Measurements from ENCODE around the gene LARP4.
"Not testable (repeated sequence)": the region's sequence is repeated elsewhere in the genome, so short reads cannot be mapped to it uniquely, and the experiment has no call there.

The LARP4 gene

DNA sequence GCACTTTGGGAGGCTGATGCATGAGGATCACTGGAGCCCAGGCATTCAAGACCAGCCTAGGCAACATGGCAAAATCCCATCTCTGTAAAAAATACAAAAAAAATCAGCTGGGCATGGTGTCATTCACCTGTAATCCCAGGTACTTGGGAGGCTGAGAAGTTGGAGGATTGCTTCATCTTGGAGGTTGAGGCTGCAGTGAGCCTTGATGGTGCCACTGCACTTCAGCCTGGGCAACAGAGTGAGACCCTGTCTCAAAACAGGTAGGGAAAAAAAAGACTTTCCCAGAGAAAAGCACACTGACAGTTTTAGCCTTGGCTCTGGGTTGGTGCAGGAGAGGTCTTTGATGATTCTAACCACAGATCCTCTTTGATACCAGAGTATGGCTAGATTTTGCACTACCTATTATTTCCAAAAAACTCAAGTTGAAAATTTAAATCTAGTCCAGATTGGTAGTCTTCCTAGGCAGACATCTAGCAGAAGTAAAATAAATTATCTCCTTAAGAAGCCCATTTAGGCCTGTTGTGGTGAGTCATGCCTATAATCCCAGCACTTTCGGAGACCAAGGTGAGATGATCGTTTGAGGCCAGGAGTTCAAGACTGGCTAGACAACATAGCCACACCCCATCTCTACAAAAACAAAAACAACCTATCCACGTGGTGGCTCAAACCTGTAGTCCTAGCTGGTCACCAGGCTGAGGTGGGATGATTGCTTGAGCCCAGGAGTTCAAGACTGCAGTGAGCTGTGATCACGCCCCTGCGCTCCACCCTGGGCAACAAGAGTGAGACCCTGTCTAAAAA lies 18.6 kb downstream of the LARP4 start:
- Histone ChIP-seq H3K36me3 (ENCODE audit: insufficient read depth, low read length) (peaks cover 18% of the 10 kb centered on the region), H3K4me3 (ENCODE audit: low read depth in 1 of 2, low read length in 2 of 2) (no peak overlapping the region), H2AFZ (ENCODE audit: low read depth, low read length) (no peak overlapping the region), H3K79me2 (ENCODE audit: insufficient read depth, low read length) (peaks cover 97% of the 10 kb centered on the region), H4K20me1 (ENCODE audit: insufficient read depth, low read length) (peaks cover 42% of the 10 kb centered on the region; the same call in 1 of the 2 replicates), H3K9me3 (ENCODE audit: insufficient read depth, low read length, severe bottlenecking) (no peaks in the 10 kb centered on the region), H3K9ac (ENCODE audit: low read depth, low read length) (no peak overlapping the region), H3K27ac (ENCODE audit: low read length) (no peak overlapping the region), H3K4me2 (ENCODE audit: insufficient read depth, low read length) (no peak overlapping the region), H3K4me1 (ENCODE audit: insufficient read depth, low read length) (no peaks in the 10 kb centered on the region), H3K27me3 (ENCODE audit: insufficient read depth, low read length, poor library complexity) (no peaks in the 10 kb centered on the region)
- DNase-seq (no peak), ATAC-seq (ENCODE audit: insufficient read depth, low read depth) (peak; percentile 52; the same call in 1 of the 3 replicates)
- TF ChIP-seq, protein P1, sequence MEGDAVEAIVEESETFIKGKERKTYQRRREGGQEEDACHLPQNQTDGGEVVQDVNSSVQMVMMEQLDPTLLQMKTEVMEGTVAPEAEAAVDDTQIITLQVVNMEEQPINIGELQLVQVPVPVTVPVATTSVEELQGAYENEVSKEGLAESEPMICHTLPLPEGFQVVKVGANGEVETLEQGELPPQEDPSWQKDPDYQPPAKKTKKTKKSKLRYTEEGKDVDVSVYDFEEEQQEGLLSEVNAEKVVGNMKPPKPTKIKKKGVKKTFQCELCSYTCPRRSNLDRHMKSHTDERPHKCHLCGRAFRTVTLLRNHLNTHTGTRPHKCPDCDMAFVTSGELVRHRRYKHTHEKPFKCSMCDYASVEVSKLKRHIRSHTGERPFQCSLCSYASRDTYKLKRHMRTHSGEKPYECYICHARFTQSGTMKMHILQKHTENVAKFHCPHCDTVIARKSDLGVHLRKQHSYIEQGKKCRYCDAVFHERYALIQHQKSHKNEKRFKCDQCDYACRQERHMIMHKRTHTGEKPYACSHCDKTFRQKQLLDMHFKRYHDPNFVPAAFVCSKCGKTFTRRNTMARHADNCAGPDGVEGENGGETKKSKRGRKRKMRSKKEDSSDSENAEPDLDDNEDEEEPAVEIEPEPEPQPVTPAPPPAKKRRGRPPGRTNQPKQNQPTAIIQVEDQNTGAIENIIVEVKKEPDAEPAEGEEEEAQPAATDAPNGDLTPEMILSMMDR (IDR thresholded peaks at IDR 0.05; ENCODE audit: borderline replicate concordance, extremely low read depth, low read length, poor library complexity, severe bottlenecking), result no peak
- TF ChIP-seq EZH2 (IDR thresholded peaks at IDR 0.05; ENCODE audit: borderline replicate concordance, low read depth, low read length, severe bottlenecking), result no peak

DNA sequence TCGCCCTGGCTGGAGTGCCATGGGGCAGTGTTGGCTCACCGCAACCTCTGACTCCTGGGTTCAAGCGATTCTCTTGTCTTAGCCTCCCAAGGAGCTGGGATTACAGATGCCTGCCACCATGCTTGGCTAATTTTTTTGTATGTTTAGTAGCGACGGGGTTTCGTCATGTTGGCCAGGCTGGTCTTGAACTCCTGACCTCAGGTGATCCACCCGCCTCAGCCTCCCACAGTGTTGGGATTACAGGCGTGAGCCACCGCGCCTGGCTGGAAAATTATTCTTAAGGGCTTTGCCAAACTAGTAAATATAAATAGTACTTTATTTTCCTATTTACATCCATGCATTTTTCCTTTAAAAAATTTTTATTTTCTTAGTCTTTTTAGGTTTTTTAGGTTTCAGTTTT lies 22.2 kb downstream of the LARP4 start:
- DNase-seq; H2AFZ ChIP-seq (ENCODE audit: low read depth, low read length); H3K4me1 ChIP-seq (ENCODE audit: insufficient read depth, low read length); H3K9ac ChIP-seq (ENCODE audit: low read depth, low read length); H3K27me3 ChIP-seq (ENCODE audit: insufficient read depth, low read length, poor library complexity); ATAC-seq (ENCODE audit: insufficient read depth, low read depth); H3K27ac ChIP-seq (ENCODE audit: low read length); H3K9me3 ChIP-seq (ENCODE audit: insufficient read depth, low read length, severe bottlenecking); H3K4me3 ChIP-seq (ENCODE audit: low read depth in 1 of 2, low read length in 2 of 2); H3K4me2 ChIP-seq (ENCODE audit: insufficient read depth, low read length): not testable (repeated sequence)
- H3K79me2 ChIP-seq (ENCODE audit: insufficient read depth, low read length), result peaks cover 96% of the 10 kb centered on the region
- H3K36me3 ChIP-seq (ENCODE audit: insufficient read depth, low read length), result peaks cover 19% of the 10 kb centered on the region
- H4K20me1 ChIP-seq (ENCODE audit: insufficient read depth, low read length), result peaks cover 43% of the 10 kb centered on the region

DNA sequence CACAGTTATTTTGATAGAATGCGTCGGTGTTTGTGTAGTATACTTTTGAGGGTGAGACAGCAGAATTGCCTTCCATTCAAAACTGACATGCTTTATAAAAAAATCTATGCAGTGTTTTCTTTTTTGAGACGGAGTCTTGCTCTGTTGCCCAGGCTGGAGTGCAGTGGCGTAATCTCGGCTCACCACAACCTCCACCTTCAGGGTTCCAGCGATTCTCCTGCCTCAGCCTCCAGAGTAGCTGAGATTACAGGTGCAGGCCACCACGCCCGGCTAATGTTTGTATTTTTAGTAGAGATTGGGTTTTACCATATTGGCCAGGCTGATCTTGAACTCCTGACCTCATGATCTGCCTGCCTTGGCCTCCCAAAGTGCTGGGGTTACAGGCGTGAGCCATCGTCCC lies 22.7 kb downstream of the LARP4 start:
- not testable (repeated sequence) for ATAC-seq (ENCODE audit: insufficient read depth, low read depth)

DNA sequence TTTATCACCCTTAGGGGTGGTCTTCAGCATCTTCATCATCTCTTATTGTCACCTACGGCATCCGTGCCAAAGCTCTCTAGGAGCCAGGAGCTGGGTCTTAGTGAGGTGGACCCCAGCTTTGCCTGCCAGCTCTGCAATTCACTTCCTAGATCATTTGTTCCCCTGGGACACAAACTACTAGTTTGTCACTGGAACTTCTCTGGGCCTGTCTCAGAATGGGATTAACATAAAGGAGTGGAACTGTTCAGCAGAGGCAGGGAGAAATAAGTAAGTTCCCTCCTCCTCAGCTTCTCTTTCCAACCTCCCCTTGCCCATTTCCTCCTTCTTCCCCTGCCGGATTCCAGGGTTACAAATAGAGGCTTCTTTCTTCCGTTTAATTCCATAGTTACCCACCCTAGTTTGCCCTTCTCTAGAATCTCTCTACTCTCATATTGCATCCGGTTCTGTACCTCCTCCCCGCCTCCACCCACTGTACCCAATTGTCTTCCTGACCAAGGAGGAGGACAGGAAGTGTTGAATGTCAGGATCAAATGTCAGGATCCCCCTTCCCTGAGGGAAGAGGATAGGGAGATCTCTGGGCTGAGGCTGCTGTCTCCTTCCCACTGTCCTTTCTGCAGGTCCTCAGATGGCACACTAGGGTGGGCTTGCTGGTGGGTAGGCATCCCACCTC lies 25.0 kb downstream of the LARP4 start:
- Histone ChIP-seq H3K4me3 (ENCODE audit: low read depth in 1 of 2, low read length in 2 of 2) (no peak overlapping the region), H3K9ac (ENCODE audit: low read depth, low read length) (no peak overlapping the region), H4K20me1 (ENCODE audit: insufficient read depth, low read length) (peaks cover 30% of the 10 kb centered on the region), H3K4me2 (ENCODE audit: insufficient read depth, low read length) (no peak overlapping the region), H2AFZ (ENCODE audit: low read depth, low read length) (no peak overlapping the region), H3K9me3 (ENCODE audit: insufficient read depth, low read length, severe bottlenecking) (no peaks in the 10 kb centered on the region), H3K79me2 (ENCODE audit: insufficient read depth, low read length) (peaks cover 77% of the 10 kb centered on the region), H3K36me3 (ENCODE audit: insufficient read depth, low read length) (peaks cover 43% of the 10 kb centered on the region), H3K4me1 (ENCODE audit: insufficient read depth, low read length) (no peaks in the 10 kb centered on the region), H3K27me3 (ENCODE audit: insufficient read depth, low read length, poor library complexity) (no peaks in the 10 kb centered on the region), H3K27ac (ENCODE audit: low read length) (peak overlapping the region; percentile 12)
- DNase-seq (no peak), ATAC-seq (ENCODE audit: insufficient read depth, low read depth) (no peak)
- TF ChIP-seq EZH2 (IDR thresholded peaks at IDR 0.05; ENCODE audit: borderline replicate concordance, low read depth, low read length, severe bottlenecking), result no peak
- TF ChIP-seq, protein P1 (IDR thresholded peaks at IDR 0.05; ENCODE audit: borderline replicate concordance, extremely low read depth, low read length, poor library complexity, severe bottlenecking), result no peak

More for the DNA sequence above, 22.7 kb downstream of the LARP4 start:
- H3K4me1 ChIP-seq (ENCODE audit: insufficient read depth, low read length); H3K9me3 ChIP-seq (ENCODE audit: insufficient read depth, low read length, severe bottlenecking); H3K27ac ChIP-seq (ENCODE audit: low read length); H3K9ac ChIP-seq (ENCODE audit: low read depth, low read length); DNase-seq; H3K4me2 ChIP-seq (ENCODE audit: insufficient read depth, low read length); H3K4me3 ChIP-seq (ENCODE audit: low read depth in 1 of 2, low read length in 2 of 2); H3K27me3 ChIP-seq (ENCODE audit: insufficient read depth, low read length, poor library complexity); H2AFZ ChIP-seq (ENCODE audit: low read depth, low read length): not testable (repeated sequence)
- H3K79me2 ChIP-seq (ENCODE audit: insufficient read depth, low read length), result peaks cover 95% of the 10 kb centered on the region
- H4K20me1 ChIP-seq (ENCODE audit: insufficient read depth, low read length), result peaks cover 42% of the 10 kb centered on the region
- peaks cover 24% of the 10 kb centered on the region for H3K36me3 ChIP-seq (ENCODE audit: insufficient read depth, low read length)

DNA sequence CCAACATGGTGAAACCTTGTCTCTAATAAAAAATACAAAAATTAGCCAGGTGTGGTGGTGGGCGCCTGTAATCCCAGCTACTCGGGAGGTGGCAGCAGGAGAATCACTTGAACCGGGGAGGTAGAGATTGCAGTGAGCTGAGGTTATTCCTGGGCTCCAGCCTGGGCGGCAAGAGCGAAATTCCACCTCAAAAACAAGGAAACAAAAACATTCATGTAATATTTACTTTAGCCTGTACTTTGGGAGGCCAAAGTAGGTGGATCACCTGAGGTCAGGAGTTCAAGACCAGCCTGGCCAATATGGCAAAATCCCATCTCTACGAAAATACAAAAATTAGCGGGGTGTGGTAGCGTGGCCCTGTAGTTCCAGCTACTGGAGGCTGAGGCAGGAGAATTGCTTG lies 31.0 kb downstream of the LARP4 start:
- H3K36me3 ChIP-seq (ENCODE audit: insufficient read depth, low read length), result peaks cover 91% of the 10 kb centered on the region
- H3K27me3 ChIP-seq (ENCODE audit: insufficient read depth, low read length, poor library complexity); DNase-seq; H3K4me3 ChIP-seq (ENCODE audit: low read depth in 1 of 2, low read length in 2 of 2); H3K4me1 ChIP-seq (ENCODE audit: insufficient read depth, low read length); H4K20me1 ChIP-seq (ENCODE audit: insufficient read depth, low read length); H3K4me2 ChIP-seq (ENCODE audit: insufficient read depth, low read length); H3K9me3 ChIP-seq (ENCODE audit: insufficient read depth, low read length, severe bottlenecking); H3K27ac ChIP-seq (ENCODE audit: low read length); H2AFZ ChIP-seq (ENCODE audit: low read depth, low read length); ATAC-seq (ENCODE audit: insufficient read depth, low read depth); H3K9ac ChIP-seq (ENCODE audit: low read depth, low read length): not testable (repeated sequence)
- H3K79me2 ChIP-seq (ENCODE audit: insufficient read depth, low read length), result peaks cover 20% of the 10 kb centered on the region

Data from DND-41 (cell line).